ENCODE results near the gene FBXO8. TPM values are rescaled to one million over a fixed set of nuclear protein-coding genes. Genes with fewer than 3 reads are reported as not detected.

Gene FBXO8
- total RNA-seq, 1 experiment from 2014 or later, result 8.9 TPM

DNA sequence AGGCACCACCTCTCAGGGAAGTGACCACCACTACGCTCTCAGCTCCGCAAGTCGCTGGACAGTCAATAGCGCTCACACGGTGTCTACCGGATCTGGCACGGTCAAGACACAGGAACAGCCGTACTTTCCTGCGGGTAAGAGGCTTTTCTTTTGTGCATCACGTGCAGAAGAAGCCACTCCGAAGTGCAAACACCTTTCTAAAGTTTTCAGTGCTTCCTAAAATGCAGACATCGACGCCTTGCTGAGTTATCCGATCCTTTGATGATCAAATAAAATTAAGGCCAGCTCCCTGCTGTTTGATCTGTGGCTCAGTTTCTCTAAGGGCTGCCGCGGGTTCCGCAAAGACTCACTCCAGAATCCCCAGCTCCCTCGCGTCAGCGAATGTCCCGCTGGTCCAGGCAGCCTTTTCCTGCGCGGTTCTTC, 71.8 kb downstream of the FBXO8 start:
- no peak overlapping the region for H2BK5ac ChIP-seq (ENCODE audit: insufficient read length, low read length)
- no peak overlapping the region for H3K4ac ChIP-seq (ENCODE audit: low read depth, low read length)
- Mint-ChIP-seq H3K4me3 (peak overlapping the region; percentile 3 to 48; a peak in 4 of 5 replicates), H3K27ac (no peak overlapping the region), H3K36me3 (ENCODE audit: insufficient read depth in 1 of 3, low read depth in 3 of 3) (no peaks in the 10 kb centered on the region), H3K4me1 (peaks cover 36 to 38% of the 10 kb centered on the region in 2 experiments), H3K9me3 (peaks cover 3 to 4% of the 10 kb centered on the region in 2 experiments; a peak in 2 of 5 replicates), H3K27me3 (ENCODE audit: low read depth) (peaks cover 86% of the 10 kb centered on the region)
- H2AK5ac ChIP-seq (ENCODE audit: insufficient read length, low read length), result no peak overlapping the region
- H3K23ac ChIP-seq (ENCODE audit: insufficient read length, low read depth, low read length), result no peak overlapping the region
- peaks cover 54% of the 10 kb centered on the region for H3K27me3 ChIP-seq (ENCODE audit: insufficient read depth, low read length)
- TF ChIP-seq, protein P1, sequence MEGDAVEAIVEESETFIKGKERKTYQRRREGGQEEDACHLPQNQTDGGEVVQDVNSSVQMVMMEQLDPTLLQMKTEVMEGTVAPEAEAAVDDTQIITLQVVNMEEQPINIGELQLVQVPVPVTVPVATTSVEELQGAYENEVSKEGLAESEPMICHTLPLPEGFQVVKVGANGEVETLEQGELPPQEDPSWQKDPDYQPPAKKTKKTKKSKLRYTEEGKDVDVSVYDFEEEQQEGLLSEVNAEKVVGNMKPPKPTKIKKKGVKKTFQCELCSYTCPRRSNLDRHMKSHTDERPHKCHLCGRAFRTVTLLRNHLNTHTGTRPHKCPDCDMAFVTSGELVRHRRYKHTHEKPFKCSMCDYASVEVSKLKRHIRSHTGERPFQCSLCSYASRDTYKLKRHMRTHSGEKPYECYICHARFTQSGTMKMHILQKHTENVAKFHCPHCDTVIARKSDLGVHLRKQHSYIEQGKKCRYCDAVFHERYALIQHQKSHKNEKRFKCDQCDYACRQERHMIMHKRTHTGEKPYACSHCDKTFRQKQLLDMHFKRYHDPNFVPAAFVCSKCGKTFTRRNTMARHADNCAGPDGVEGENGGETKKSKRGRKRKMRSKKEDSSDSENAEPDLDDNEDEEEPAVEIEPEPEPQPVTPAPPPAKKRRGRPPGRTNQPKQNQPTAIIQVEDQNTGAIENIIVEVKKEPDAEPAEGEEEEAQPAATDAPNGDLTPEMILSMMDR (conservative IDR thresholded peaks at IDR 0.05), result no peak
- DNase-seq, result no peak
- no peak overlapping the region for H4K91ac ChIP-seq (ENCODE audit: insufficient read length, low read depth, low read length)
- no peaks in the 10 kb centered on the region for H4K20me1 ChIP-seq (ENCODE audit: control insufficient read depth, insufficient read depth, insufficient read length)
- no peaks in the 10 kb centered on the region for H3K79me2 ChIP-seq (ENCODE audit: insufficient read depth, low read length)
- no CpG with 5 or more reads among the region's 23 CpGs for WGBS (ENCODE audit: extremely low coverage, insufficient read length, low lambda C conversion rate)
- no peak overlapping the region for H3K14ac ChIP-seq (ENCODE audit: insufficient read depth, low read length)
- no peaks in the 10 kb centered on the region for H3K9me3 ChIP-seq (ENCODE audit: control insufficient read depth, low read depth, low read length)
- no peak overlapping the region for H3T11ph ChIP-seq (ENCODE audit: low read length)
- no peaks in the 10 kb centered on the region for H3K79me1 ChIP-seq (ENCODE audit: insufficient read depth, low read depth, low read length, poor library complexity, severe bottlenecking)
- no peak overlapping the region for H4K8ac ChIP-seq (replicated peaks; ENCODE audit: insufficient read length, low read depth, low read length)
- H3K4me2 ChIP-seq (ENCODE audit: insufficient read depth, insufficient read length, low read length), result peak overlapping the region; percentile 31
- H2BK12ac ChIP-seq (ENCODE audit: insufficient read length, low read depth, low read length), result no peak overlapping the region
- no peak overlapping the region for H3K9ac ChIP-seq (ENCODE audit: extremely low read depth, insufficient read length, low read length)
- no peak overlapping the region for H2BK120ac ChIP-seq (ENCODE audit: low read depth, low read length, poor library complexity, severe bottlenecking)
- H2AFZ ChIP-seq (ENCODE audit: low read length), result no peak overlapping the region
- no peak overlapping the region for H2BK20ac ChIP-seq (ENCODE audit: low read depth, low read length, poor library complexity, severe bottlenecking)
- H3K18ac ChIP-seq (ENCODE audit: insufficient read length, low read depth, low read length), result no peak overlapping the region
- peaks cover 2% of the 10 kb centered on the region; the same call in 1 of the 2 replicates for H3K4me1 ChIP-seq (ENCODE audit: insufficient read depth, low read length)
- peaks cover 7% of the 10 kb centered on the region for H3K23me2 ChIP-seq (ENCODE audit: insufficient read length, low read depth, low read length, poor library complexity, severe bottlenecking)
- H3K27ac ChIP-seq (ENCODE audit: insufficient read length, low read depth, low read length), result no peak overlapping the region
- H3K56ac ChIP-seq (ENCODE audit: insufficient read length, low read depth, low read length), result no peak overlapping the region
- no peak overlapping the region for H2BK15ac ChIP-seq (ENCODE audit: low read depth, low read length)
- H4K5ac ChIP-seq (ENCODE audit: insufficient read length, low read depth, low read length), result no peak overlapping the region
